ENCODE measurements around the gene VPS35L.

Gene VPS35L

GRCh38 chr16:19698480-19699465 lies 143.3 kb downstream of the VPS35L start:
- DNase-seq: no peak

- DNase-seq: no peak
Observed at GRCh38 chr16:19699472-19699871, 144.0 kb downstream of the VPS35L start.

- DNase-seq: no peak
Observed at GRCh38 chr16:19700319-19700781, 144.8 kb downstream of the VPS35L start.

- DNase-seq: no peak
Observed at GRCh38 chr16:19701091-19701490, 145.6 kb downstream of the VPS35L start.

- DNase-seq: peak; percentile 37
Observed at GRCh38 chr16:19703172-19703889, 147.8 kb downstream of the VPS35L start.

GRCh38 chr16:19704321-19705145 lies 149.0 kb downstream of the VPS35L start:
- DNase-seq: no peak

- DNase-seq: no peak
Observed at GRCh38 chr16:19705146-19705501, 149.6 kb downstream of the VPS35L start.

- no peak for DNase-seq
Observed at GRCh38 chr16:19705843-19706242, 150.3 kb downstream of the VPS35L start.

GRCh38 chr16:19706846-19707245 lies 151.3 kb downstream of the VPS35L start:
- no peak for DNase-seq

- no peak for DNase-seq
Observed at GRCh38 chr16:19707569-19708295, 152.2 kb downstream of the VPS35L start.

DNA sequence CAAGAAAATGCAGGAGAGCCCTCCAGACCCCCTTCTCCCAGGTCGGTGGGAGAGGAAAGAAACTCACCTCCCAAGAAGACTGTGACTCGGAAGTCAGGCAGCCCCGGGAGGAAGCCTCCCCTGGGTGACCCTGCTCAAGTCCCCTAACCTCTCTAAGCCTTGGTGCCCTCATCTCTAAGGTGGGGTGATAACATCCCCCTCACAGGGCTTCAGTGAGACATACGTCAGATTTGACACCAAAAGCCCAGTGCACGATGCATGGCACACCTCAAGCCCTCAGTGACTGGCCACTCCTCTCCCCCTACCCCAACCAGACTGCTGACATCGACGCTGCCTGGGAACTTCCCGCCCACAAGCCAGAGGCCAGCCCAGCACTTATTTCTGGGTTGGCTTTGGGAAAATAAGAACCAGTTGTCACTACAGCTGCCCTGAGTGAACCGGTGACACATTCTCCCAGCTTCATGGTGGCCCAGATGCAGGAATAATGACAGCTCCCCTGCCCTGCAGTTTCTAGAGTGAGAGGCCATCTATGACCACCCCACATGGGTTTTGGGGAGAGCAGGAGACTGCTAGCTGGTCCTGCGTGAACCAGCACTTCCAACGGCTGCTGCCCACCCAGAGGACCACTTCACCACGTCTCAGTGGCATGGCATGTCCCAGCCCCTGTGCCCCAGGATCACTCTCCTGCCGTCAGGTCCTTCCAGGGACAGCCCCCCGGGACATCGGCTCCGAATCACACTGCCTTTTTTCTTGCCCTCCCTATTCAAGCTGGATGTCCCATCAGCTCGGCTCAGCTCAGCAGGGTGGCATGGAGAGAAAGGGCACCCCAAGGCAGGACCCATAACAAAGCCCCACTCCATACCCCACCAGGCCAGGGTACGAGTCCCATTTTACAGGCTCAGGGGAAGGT lies 153.0 kb downstream of the VPS35L start:
- no peak for DNase-seq

GRCh38 chr16:19709381-19710136 lies 154.1 kb downstream of the VPS35L start:
- no peak for DNase-seq

- no peak for DNase-seq
Observed at GRCh38 chr16:19710191-19710908, 154.8 kb downstream of the VPS35L start.

GRCh38 chr16:19710991-19711545 lies 155.6 kb downstream of the VPS35L start:
- no peak for DNase-seq

DNA sequence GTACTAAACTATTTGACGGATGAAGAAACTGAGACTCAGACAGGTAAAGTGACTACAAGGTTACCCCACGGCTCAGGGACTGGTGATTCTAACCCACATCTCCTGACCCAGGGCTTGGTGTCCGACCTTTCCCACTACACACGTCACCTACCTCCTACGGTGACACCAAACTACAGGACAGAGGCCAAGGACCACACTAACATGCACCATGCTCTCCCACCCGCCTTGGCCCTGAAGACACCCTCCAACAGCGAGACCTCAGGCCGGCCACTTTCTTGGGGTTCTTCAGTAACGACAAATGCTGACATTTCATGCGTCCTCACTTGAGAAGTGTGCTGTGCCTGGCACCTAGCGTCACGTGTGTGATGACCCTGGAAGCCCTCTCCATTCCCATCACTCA lies 156.1 kb downstream of the VPS35L start:
- DNase-seq: no peak

DNA sequence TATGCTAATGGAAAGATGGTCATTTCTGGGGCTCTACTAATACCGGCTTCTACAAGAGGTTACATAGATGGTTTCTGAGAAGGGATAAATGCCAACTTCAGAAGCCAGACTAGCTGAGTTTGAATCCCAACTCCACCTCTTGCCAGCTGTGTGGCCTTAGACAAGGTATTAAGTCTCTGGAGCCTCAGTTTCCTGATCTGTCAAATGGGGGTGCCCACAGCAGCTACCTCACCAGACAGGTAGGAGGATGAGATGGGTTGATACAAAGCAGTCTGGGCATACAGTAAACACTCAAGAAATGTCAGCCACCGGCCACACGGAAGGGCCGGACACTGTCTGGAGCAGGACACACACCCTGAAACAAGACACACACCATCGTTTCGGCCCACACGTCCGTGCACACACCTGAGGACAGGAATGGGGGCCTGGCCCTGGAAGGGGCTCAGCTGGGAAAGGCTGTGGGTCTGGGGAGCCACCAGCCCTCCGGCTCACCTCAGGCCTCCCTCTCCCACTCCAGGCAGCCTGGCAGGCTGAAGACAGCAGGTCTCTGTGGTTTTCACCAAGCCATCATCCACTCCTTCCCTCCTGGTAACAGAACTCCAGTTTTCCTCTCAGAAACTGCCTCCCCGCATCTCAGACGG lies 157.0 kb downstream of the VPS35L start:
- no peak for DNase-seq

- DNase-seq: no peak
Observed at GRCh38 chr16:19713697-19714096, 158.2 kb downstream of the VPS35L start.

DNA sequence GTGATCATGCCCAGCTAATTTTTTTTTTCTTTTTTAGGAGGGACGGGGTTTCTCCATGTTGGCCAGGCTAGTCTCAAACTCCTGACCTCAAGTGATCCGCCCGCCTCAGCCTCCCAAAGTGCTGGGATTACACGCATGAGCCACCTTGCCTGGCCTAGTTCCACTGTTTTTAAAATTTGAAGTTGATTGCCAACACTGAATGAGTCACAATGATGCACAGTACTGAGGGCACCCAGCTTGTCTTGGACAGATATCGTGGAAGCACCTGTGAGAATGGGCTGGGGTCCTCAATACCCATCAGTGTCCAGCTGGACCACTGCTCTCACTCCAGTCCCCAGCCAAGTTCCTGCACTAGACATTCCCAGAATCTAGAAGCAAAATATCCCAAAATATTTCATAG lies 160.1 kb downstream of the VPS35L start:
- no peak for DNase-seq

- DNase-seq: no peak
Observed at GRCh38 chr16:19716183-19716582, 160.7 kb downstream of the VPS35L start.

All from MV-4-11 (cell line).